HEK293T (cell line): ENCODE results near the gene SHPK.

Experiments used
- CTCF ChIA-PET: fragments of 350-600 bp; formaldehyde crosslinking; extraction: SDS; loops from one replicate; lab custom pipeline; 2021; ENCODE audit warnings: antibody characterized with exemption, inconsistent platforms; lab: Yijun Ruan, JAX
- POLR2A ChIA-PET: fragments of 350-600 bp; formaldehyde crosslinking; extraction: SDS; loops from one replicate; lab custom pipeline; 2020; ENCODE audit warnings: antibody characterized with exemption, inconsistent platforms; lab: Yijun Ruan, JAX
- DNase-seq: peaks from one replicate; pipeline ENCODE4 v3.0.0; 2012; ENCODE audit warnings: mixed read lengths; ENCODE audit errors: extremely low spot score
- ARNT ChIP-seq: fragments of 450-650 bp; IDR thresholded peaks from 2 replicates; pipeline ENCODE4 v1.6.1; 2017; ENCODE audit warnings: mild to moderate bottlenecking
- BHLHE40 ChIP-seq: fragments of 450-650 bp; IDR thresholded peaks from 2 replicates; pipeline ENCODE4 v1.6.1; 2016; ENCODE audit warnings: mild to moderate bottlenecking, moderate library complexity, borderline replicate concordance
- CTBP1 ChIP-seq: fragments of 450-650 bp; IDR thresholded peaks from 2 replicates; pipeline ENCODE4 v1.6.1; 2016; ENCODE audit warnings: borderline replicate concordance
- ELF4 ChIP-seq: fragments of 450-650 bp; IDR thresholded peaks from 2 replicates; pipeline ENCODE4 v1.6.1; 2017; ENCODE audit warnings: antibody characterized with exemption
- FOXA1 ChIP-seq: fragments of 450-650 bp; IDR thresholded peaks from 2 replicates; pipeline ENCODE4 v1.6.1; 2016; ENCODE audit warnings: mild to moderate bottlenecking
- FOXK2 ChIP-seq: fragments of 450-650 bp; IDR thresholded peaks from 2 replicates; pipeline ENCODE4 v1.6.1; 2016; ENCODE audit warnings: mild to moderate bottlenecking
- FOXM1 ChIP-seq: fragments of 450-650 bp; IDR thresholded peaks from 2 replicates; pipeline ENCODE4 v1.6.1; 2017; ENCODE audit warnings: mild to moderate bottlenecking, borderline replicate concordance
- HDGF ChIP-seq: fragments of 450-650 bp; IDR thresholded peaks from 2 replicates; pipeline ENCODE4 v1.6.1; 2017; ENCODE audit warnings: antibody characterized with exemption, borderline replicate concordance
- L3MBTL2 ChIP-seq: fragments of 450-650 bp; conservative IDR thresholded peaks from 2 replicates; pipeline ENCODE4 v1.6.1; 2016; ENCODE audit warnings: mild to moderate bottlenecking
- LEF1 ChIP-seq: fragments of 450-650 bp; IDR thresholded peaks from 2 replicates; pipeline ENCODE4 v1.6.1; 2017; ENCODE audit warnings: mild to moderate bottlenecking, borderline replicate concordance
- NFRKB ChIP-seq: fragments of 450-650 bp; IDR thresholded peaks from 2 replicates; pipeline ENCODE4 v1.6.1; 2016; ENCODE audit warnings: mild to moderate bottlenecking, moderate library complexity
- SP1 ChIP-seq: fragments of 450-650 bp; IDR thresholded peaks from 2 replicates; pipeline ENCODE4 v1.6.1; 2017
- SUZ12 ChIP-seq: fragments of 450-650 bp; IDR thresholded peaks from 2 replicates; pipeline ENCODE4 v1.6.1; 2016; ENCODE audit warnings: mild to moderate bottlenecking
- TARDBP ChIP-seq: fragments of 450-650 bp; IDR thresholded peaks from 2 replicates; pipeline ENCODE4 v1.6.1; 2016
- ZNF384 ChIP-seq: fragments of 450-650 bp; IDR thresholded peaks from 2 replicates; pipeline ENCODE4 v1.6.1; 2016
- TF ChIP-seq, protein P1 (sequence below): fragments of 450-650 bp; IDR thresholded peaks from 2 replicates; pipeline ENCODE4 v1.6.1; 2016

Gene SHPK

GRCh38 chr17:3645310-3645709, 9.3 kb upstream of the SHPK start:
- no peak for DNase-seq
- no peak for TF ChIP-seq FOXA1
- TF ChIP-seq, protein P1, sequence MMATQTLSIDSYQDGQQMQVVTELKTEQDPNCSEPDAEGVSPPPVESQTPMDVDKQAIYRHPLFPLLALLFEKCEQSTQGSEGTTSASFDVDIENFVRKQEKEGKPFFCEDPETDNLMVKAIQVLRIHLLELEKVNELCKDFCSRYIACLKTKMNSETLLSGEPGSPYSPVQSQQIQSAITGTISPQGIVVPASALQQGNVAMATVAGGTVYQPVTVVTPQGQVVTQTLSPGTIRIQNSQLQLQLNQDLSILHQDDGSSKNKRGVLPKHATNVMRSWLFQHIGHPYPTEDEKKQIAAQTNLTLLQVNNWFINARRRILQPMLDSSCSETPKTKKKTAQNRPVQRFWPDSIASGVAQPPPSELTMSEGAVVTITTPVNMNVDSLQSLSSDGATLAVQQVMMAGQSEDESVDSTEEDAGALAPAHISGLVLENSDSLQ, result no peak
- no peak for TF ChIP-seq ELF4
- TF ChIP-seq SUZ12, result no peak
- TF ChIP-seq ARNT, result no peak
- TF ChIP-seq BHLHE40, result no peak
- no peak for TF ChIP-seq TARDBP
- no peak for TF ChIP-seq LEF1
- no peak for TF ChIP-seq SP1
- TF ChIP-seq CTBP1, result no peak
- no peak for TF ChIP-seq FOXK2
- no peak for TF ChIP-seq HDGF
- TF ChIP-seq NFRKB, result no peak
- no peak for TF ChIP-seq FOXM1
- no peak for TF ChIP-seq L3MBTL2
- no peak for TF ChIP-seq ZNF384
- ChIA-PET POLR2A (no interaction called here), CTCF (no interaction called here)

GRCh38 chr17:3643889-3644349, 7.9 kb upstream of the SHPK start:
- POLR2A ChIA-PET, result no interaction called here
- TF ChIP-seq ELF4, result no peak
- TF ChIP-seq CTBP1, result no peak
- no peak for TF ChIP-seq ARNT
- no peak for TF ChIP-seq FOXA1
- TF ChIP-seq ZNF384, result no peak
- no peak for TF ChIP-seq BHLHE40
- TF ChIP-seq SUZ12, result no peak
- no peak for TF ChIP-seq FOXK2
- no peak for TF ChIP-seq L3MBTL2
- no peak for TF ChIP-seq FOXM1
- no peak for TF ChIP-seq LEF1
- TF ChIP-seq, protein P1, result no peak
- no peak for TF ChIP-seq TARDBP
- TF ChIP-seq SP1, result no peak
- no peak for TF ChIP-seq HDGF
- DNase-seq, result no peak
- CTCF ChIA-PET, result interaction anchor here (0.7 kb wide), 1 partner anchor 596 kb away, joined by 3 read pairs; no protein-coding TSS in a partner anchor

GRCh38 chr17:3641717-3642486, 5.9 kb upstream of the SHPK start:
- TF ChIP-seq FOXM1, result no peak
- TF ChIP-seq TARDBP, result no peak
- no peak for TF ChIP-seq FOXK2
- no peak for TF ChIP-seq FOXA1
- TF ChIP-seq HDGF, result no peak
- TF ChIP-seq SUZ12, result no peak
- ChIA-PET POLR2A (no interaction called here), CTCF (no interaction called here)
- no peak for DNase-seq

DNA sequence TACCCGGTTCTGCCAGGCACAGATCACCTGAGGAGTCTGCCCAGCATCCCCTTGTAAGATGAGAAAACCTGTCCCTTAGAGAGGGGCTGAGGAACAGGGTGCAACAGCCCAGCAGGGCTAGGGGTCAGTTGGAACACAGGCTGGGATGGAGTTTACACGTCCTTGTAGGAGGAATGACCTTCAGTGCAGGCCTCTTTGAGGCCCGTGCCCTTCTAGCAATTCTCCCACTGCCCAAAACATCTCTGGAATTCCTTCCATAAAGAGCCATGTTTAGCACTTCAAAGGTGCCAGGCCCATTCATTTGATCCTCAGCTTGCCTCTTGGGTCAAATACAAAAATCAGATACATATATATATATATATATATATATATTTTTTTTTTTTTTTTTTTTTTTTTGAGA, 5.0 kb upstream of the SHPK start:
- TF ChIP-seq SP1, result no peak
- TF ChIP-seq, protein P1, result no peak
- TF ChIP-seq FOXK2, result no peak
- no peak for TF ChIP-seq TARDBP
- TF ChIP-seq NFRKB, result no peak
- no peak for TF ChIP-seq SUZ12
- no peak for TF ChIP-seq HDGF
- no peak for TF ChIP-seq ELF4
- TF ChIP-seq FOXM1, result no peak
- no peak for TF ChIP-seq ZNF384
- TF ChIP-seq LEF1, result no peak
- no peak for TF ChIP-seq L3MBTL2
- ChIA-PET CTCF (no interaction called here), POLR2A (no interaction called here)
- DNase-seq, result no peak

- CTCF ChIA-PET, result no interaction called here
- no peak for DNase-seq
- POLR2A ChIA-PET, result no interaction called here
- TF ChIP-seq LEF1 (no peak), FOXK2 (no peak)
These were observed 4.0 kb upstream of the SHPK start for GRCh38 chr17:3639981-3640596.

GRCh38 chr17:3636908-3637373, 891 bp upstream of the SHPK start:
- POLR2A ChIA-PET, result interaction anchor here (1.0 to 1.9 kb wide), 3 partner anchors 11 to 31 kb away, joined by 3 to 17 read pairs (median 3); partner anchors contain the start of genes EMC6 and TAX1BP3
- peak; percentile 26 for DNase-seq
- CTCF ChIA-PET, result interaction anchor here (1.0 kb wide), 2 partner anchors 10 to 46 kb away, joined by 3 read pairs; no protein-coding TSS in a partner anchor
- TF ChIP-seq L3MBTL2 (0 out of 2 replicates have a peak, but pooled peaks have one; percentile 21), NFRKB (no peak)
